Measurements from ENCODE around the gene CXCR3.
"Not testable (repeated sequence)": the region's sequence is repeated elsewhere in the genome, so short reads cannot be mapped to it uniquely, and the experiment has no call there.

The CXCR3 gene

GRCh38 chrX:71618303-71618721 lies at the start of gene CXCR3:
TSS of gene CXCR3 (minus strand) at chrX:71618511. CDS start at chrX:71618449, 62 bp downstream.
- DNase-seq (ENCODE audit: low read depth in 1 of 2, low spot score in 1 of 2) = peak; percentile 21 to 73

GRCh38 chrX:71667328-71668247 lies 49.3 kb upstream of the CXCR3 start, which contains the start of gene LOC101059915:
TSS of gene LOC101059915 (plus strand) at chrX:71667546.
- no peak for DNase-seq (ENCODE audit: low read depth in 1 of 2, low spot score in 1 of 2)

- DNase-seq (ENCODE audit: low read depth in 1 of 2, low spot score in 1 of 2) = no peak
These were observed 48.2 kb upstream of the CXCR3 start for GRCh38 chrX:71666240-71667223.

- no peak for DNase-seq (ENCODE audit: low read depth in 1 of 2, low spot score in 1 of 2)
These were observed 47.4 kb upstream of the CXCR3 start for GRCh38 chrX:71665747-71666146.

GRCh38 chrX:71664889-71665491 lies 46.7 kb upstream of the CXCR3 start:
- DNase-seq (ENCODE audit: low read depth in 1 of 2, low spot score in 1 of 2) = no peak

DNA sequence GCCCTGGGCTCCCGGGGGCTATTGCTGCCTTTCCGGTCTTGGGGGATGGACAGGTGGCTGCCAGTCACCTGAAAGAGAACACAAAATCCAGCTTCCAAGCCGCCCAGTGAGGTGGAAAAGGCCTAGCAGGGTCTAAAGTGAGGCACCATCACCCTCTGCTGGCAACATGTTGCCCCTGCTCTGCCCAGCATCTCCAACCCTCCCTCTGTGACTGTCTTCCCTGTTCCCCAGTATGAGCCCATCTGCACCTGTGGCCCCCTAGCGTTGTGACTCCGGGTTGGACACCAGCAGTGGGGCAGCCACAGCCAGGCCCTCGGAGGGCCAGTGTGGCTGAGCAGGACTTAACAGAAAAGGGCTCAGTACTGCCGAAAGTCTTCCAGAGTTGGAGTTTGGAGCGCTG lies 45.9 kb upstream of the CXCR3 start:
- not testable (repeated sequence) for DNase-seq (ENCODE audit: low read depth in 1 of 2, low spot score in 1 of 2)

- peak in 1 of 2 donors; percentile 52 for DNase-seq (ENCODE audit: low read depth in 1 of 2, low spot score in 1 of 2)
These were observed 44.9 kb upstream of the CXCR3 start for GRCh38 chrX:71663238-71663637.

- DNase-seq (ENCODE audit: low read depth in 1 of 2, low spot score in 1 of 2) = not testable (repeated sequence)
These were observed 44.3 kb upstream of the CXCR3 start for GRCh38 chrX:71662654-71663053.

GRCh38 chrX:71661919-71662318 lies 43.6 kb upstream of the CXCR3 start:
- DNase-seq (ENCODE audit: low read depth in 1 of 2, low spot score in 1 of 2) = no peak

GRCh38 chrX:71660562-71661416 lies 42.5 kb upstream of the CXCR3 start:
- DNase-seq (ENCODE audit: low read depth in 1 of 2, low spot score in 1 of 2) = no peak

DNA sequence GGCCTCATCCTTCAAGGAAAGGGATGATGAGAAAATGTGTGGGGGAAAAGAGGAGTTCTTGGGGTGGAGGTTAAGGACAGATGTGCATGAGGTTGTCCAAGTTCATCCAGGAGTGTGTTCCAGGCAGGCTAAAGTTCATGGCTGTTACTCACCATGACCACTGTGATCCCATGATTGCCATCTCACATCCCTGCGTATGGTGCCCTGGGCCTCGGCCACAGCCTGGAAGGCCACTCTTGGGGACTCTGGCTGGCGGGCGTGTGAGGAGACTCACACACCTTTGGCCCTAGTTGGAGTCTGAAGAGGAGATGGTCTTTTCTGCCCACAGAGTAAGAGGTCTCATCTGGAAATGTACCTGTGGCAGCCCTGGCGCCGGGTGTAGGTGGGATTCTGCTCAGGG lies 41.6 kb upstream of the CXCR3 start:
- DNase-seq (ENCODE audit: low read depth in 1 of 2, low spot score in 1 of 2) = no peak

DNA sequence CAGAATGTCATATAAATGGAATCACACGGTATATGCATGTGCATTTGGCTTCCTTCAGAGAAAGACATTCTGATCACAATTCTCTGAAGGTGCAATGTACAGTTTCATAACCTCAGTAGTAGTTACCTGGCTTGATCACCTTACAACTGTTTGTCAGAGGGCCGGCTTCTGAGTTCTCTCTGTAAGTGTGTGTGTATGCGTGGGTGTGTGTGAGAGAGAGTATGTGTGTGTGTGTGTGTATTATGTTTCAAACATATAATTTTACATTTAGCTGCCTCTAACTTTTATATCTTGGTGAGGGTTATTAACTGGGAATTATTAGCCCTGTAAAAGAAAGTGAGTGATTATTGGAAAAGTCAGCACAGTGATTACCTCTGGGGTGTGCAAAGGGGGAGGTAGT lies 41.0 kb upstream of the CXCR3 start:
- DNase-seq (ENCODE audit: low read depth in 1 of 2, low spot score in 1 of 2) = no peak

DNA sequence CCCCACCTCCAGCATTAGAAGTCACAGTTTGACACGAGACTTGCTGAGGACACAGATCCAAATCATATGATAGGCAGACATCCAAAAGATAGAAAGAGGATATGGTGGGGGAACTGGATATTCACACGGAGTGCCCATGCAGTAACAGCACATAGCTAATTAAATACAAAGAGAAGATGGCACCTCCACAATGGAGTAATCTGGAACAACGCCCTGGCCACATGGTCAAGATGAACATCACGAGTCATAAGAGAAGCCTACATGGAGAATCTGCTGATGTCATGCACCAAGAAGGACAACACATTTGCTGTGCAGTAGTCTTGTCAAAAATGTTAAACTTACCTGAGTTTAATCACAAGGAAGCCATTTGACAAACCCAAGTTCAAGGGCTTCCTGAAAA lies 39.0 kb upstream of the CXCR3 start:
- DNase-seq (ENCODE audit: low read depth in 1 of 2, low spot score in 1 of 2) = no peak

DNA sequence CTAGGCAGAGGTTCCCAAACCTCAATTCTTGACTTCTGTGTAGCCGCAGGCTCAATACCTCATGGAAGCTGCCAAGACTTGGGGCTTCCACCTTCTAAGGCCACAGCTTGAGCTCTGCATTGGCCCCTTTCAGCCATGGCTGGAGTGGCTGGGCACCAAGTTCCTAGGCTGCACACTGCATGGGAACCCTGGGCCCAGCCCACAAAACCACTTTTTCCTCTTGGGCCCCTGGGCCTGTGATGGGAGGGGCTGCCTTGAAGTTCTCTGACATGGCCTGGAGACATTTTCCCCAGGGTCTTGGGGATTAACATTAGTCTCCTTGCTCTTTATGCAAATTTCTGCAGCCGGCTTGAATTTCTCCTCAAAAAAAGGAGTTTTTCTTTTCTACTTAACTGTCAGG lies 35.0 kb upstream of the CXCR3 start:
- no peak for DNase-seq (ENCODE audit: low read depth in 1 of 2, low spot score in 1 of 2)

DNA sequence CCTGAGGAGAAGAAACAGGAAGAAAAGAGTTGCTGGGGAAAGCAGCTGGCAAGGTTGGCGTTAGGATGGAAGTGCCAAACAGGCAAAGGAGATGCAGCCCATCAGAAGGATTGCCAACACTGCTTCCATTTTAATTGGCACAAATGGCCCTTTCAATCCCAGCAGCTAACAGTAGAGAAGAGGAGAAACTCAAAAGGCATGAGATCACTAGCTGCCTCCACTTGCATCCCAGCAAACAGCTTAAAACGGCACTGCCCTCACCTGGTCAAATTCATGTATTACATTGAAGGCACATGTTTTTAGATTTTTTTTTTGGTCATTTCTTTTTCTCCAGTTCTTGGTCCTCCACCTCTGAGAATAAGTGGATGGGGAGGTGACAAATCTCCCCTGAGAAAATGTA lies 34.1 kb upstream of the CXCR3 start:
- peak in 1 of 2 donors; percentile 38 for DNase-seq (ENCODE audit: low read depth in 1 of 2, low spot score in 1 of 2)

- DNase-seq (ENCODE audit: low read depth in 1 of 2, low spot score in 1 of 2) = no peak
These were observed 32.1 kb upstream of the CXCR3 start for GRCh38 chrX:71650333-71650969.

DNA sequence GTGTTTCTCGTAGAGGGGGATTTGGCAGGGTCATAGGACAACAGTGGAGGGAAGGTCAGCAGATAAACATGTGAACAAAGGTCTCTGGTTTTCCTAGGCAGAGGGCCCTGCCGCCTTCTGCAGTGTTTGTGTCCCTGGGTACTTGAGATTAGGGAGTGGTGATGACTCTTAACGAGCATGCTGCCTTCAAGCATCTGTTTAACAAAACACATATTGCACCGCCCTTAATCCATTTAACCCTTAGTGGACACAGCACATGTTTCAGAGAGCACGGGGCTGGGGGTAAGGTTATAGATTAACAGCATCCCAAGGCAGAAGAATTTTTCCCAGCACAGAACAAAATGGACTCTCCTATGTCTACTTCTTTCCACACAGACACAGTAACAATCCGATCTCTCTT lies 26.1 kb upstream of the CXCR3 start:
- DNase-seq (ENCODE audit: low read depth in 1 of 2, low spot score in 1 of 2) = not testable (repeated sequence)

- no peak for DNase-seq (ENCODE audit: low read depth in 1 of 2, low spot score in 1 of 2)
These were observed 21.7 kb upstream of the CXCR3 start for GRCh38 chrX:71640002-71640401.

DNA sequence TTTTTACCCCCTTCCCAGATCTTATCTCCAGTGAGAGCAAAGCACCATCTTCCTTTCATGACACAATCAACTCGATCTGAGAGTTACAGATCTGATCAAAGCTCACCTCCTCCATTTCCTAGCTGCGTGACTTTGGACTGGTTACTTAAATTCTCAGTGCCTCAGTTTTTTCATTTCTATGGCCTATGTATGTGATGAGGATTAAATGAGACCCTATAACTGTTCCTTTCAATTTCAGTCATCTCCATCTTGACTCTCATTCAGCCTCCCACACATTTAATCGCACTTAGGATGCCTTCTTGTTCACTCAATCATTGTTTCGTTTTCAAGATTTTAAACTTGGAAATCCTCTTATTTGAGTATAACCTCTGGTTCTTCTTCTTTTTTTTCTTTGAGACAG lies 20.1 kb upstream of the CXCR3 start:
- no peak for DNase-seq (ENCODE audit: low read depth in 1 of 2, low spot score in 1 of 2)

- DNase-seq (ENCODE audit: low read depth in 1 of 2, low spot score in 1 of 2) = no peak
These were observed 19.5 kb upstream of the CXCR3 start for GRCh38 chrX:71637848-71638247.
